GM19395 (cell line): ENCODE data around the gene EDN2.

Experiments
- ATAC-seq: cut with Tn5 transposase; IDR thresholded peaks from one replicate; pipeline ENCODE4 v1.9.1; 2021; ENCODE audit warnings: mild to moderate bottlenecking, moderate library complexity; ENCODE audit not compliant: unreplicated experiment

Gene EDN2

DNA sequence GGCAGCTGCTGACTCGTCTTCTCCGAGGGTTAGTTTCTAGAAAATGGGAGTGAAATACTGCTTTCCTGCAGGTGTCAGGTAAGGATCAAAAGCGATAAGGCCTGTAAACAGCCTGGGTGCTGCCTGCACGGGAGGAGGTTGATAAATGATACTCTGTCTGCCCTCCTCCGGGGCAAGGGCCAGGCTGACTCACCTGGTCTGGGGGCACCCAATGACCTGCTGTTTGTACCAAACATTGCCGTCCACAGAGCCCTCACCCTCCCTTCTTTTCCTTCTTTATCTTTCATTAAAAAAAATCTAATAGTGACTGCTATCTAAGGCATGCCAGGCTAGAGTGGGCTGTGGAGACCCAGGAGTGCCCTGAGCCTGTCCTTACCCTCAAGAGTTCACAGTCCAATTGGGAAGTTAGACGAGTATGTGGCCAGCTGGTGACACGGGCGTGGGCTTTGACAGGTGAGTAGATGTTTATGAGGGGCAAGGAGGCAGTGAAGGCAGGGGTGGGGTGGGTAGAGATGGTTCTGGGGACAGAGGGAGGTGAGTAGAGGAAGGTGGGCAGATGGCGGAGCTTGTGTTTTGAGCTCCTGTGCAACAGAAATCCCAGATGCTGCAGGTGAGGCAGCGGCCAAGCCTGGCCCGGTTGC, 16.2 kb downstream of the EDN2 start:
- ATAC-seq: no peak

DNA sequence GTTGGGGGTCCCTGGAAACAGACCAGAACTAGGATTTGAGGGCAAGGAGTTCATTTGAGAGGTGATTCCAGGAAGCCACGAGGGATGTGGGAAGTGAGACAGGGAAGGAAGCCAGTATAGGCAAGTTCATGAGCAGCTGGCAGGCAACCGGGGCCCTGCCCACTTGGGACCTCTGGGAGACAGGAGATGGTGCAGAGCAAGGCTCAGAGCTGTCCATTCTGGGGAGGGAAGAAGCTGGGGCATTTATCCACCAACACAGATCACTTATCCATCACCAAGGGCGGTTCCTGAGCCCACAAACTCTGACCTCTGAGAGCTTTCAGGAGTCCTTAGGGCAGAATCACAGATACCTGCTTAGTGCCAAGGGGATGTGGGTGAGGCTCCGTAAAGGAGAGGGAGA, 16.8 kb downstream of the EDN2 start:
- no peak for ATAC-seq

DNA sequence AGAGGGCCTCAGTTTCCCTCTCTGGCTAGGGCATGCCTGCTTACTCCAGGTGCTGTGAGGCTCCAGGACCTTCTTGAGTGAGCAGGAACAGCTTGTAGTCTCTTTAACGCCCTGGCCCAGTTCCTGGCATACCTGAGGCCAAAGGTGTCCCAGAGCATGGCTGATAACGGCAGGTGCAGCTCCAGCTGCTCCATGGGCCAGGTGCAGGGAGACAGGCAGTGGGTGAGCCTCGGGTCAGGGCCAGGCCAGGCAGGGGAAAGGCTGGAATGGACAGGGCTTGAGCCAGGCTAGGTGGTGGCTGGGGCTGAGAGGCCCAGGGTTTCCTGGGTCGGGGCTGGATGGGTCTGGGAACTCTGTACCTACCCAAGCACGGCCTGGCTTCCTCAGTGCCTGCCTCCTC, 18.3 kb downstream of the EDN2 start:
- no peak for ATAC-seq

DNA sequence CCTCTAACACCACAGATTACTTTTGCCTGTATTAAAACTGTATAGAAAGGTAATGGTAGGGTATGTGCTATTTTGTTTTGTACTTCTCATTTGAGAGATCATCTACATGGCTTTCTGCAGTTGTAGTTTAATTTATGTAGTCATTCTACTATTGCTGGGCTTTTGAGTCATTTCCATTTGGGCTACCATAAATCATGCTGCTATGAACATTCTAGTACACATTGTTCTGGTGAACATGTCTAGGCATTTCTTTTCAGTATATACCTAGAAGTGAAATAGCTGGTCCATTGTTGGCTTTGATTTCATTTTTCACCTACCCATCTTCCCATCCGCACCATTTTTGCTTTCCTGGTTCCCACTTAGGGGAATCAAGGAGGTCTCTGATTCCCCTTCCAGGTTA, 18.7 kb downstream of the EDN2 start:
- ATAC-seq: no peak

DNA sequence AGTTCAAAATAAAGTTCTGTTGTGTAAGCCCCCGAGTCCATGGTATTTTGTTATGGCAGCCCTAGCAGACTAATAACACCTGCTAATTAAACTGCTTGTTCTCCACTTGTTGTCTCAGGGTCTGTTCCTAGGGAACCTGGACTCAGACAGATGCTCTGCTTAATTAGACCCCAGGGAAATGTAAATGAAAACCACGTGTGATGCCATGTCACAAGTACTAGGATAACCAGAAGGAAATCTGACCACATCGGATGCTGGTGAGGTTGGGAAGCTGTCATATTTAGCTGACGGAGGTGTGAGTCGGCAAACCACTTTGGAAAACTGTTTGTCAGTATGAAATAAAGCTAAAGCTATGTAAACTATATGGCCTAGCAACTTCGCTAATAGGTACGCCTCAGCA, 19.6 kb downstream of the EDN2 start:
- no peak for ATAC-seq

DNA sequence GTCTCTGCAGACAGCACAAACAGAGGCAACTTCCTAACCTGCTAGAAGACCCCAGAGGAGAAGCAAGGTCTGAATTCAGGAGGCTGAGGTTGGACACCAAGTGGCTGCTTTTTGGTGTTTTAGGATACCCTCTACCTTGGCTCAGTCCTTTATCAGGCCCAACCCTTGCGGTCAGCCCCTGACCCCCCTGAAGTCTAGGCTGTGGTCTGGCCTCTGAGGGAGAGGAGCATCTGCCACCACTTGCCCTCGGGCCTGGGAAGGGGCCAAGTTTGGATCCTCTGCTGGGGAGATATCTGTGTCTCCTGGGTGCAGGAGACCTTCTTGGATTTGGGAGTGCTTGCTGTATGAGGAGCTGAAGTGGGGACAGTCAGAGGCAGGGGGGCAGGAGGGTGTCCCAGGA, 21.0 kb downstream of the EDN2 start:
- ATAC-seq: no peak

DNA sequence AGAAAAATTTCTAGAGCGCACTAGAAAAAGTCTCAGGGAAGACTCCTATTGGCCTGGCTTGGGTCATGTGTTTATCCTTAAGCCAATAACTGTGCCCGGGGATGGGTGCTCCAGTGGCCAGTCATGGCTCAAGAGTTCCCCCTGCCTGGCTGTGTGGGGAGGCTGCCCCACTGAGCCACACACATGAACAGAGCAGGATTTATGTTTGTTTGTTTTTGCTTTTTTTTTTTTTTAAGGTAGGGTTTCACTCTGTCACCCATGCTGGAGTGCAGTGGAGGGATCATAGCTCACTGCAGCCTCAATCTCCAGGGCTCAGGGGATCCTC, 21.8 kb downstream of the EDN2 start:
- ATAC-seq: no peak

DNA sequence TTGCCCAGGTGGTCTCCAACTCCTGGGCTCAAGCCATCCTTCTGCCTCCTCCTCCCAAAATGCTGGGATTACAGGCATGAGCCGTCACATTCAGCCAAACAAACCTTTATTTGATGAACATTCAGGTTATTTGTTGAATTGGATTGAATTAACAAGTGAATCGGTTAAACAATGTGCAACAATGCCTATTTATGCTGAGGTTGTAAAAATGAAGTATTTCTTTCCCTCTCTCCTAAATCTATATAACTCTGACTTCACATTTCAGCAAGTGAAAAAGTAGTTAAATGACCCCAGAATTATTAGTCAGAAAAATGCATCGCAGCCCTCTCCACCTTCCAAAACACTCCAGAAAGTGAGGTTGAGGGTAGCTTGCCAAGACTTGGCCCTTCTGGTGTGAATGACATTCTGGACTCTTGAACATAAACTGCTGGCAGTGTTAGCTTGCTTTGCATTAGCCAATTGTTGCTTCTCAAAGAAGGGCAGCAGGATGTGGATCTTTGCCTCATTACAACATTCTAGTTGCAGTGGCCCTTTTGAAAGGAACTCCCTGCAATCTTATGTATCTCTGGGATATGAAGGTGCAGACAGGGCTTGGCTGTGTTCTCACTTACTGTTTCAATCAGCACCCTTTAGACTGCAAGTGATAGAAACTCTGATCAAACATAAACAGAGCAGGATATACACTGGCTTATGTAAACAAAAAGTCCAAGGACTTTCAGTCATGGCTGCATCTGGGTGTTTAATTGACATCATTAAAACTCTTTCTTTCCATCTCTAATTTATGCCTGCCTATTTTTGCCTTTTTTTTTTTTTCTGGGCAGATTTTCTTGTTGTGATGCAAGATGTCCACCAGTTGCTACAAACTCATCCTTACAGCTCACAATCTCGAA, 22.4 kb downstream of the EDN2 start:
- no peak for ATAC-seq

DNA sequence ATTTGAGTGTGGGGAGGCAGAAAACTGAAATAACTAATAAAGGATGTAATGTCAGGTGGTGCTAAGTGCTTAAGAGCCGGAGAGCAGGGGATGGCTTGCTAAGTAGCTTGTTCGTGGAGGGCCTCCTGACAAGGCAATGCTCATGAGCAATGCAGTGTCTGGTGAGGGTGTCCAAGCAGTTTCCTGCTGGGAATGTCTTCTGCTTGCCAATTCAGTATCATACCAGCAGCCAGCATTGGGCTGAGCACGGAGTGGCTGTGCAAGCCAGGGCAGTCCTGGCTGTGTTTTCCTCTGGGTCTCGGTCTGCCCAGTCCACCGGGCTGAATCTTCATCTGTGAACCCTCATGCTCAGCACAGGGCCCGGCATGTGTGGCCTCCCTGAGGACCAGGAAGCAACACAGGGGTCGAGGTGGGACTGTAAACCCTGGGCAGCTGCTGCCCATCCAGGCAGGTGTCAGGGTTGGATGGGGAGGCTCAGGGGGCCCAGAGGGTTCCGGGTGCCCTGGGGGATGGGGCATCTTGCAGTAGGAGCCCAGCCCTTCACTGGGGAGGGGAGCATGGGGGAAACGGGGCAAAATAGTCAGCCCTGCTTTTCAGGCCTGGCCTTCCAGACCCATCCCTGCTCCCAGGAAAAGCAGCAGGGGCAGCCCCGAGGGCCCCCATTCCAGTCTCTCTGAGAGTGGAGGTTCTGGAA, 27.5 kb downstream of the EDN2 start:
- no peak for ATAC-seq

DNA sequence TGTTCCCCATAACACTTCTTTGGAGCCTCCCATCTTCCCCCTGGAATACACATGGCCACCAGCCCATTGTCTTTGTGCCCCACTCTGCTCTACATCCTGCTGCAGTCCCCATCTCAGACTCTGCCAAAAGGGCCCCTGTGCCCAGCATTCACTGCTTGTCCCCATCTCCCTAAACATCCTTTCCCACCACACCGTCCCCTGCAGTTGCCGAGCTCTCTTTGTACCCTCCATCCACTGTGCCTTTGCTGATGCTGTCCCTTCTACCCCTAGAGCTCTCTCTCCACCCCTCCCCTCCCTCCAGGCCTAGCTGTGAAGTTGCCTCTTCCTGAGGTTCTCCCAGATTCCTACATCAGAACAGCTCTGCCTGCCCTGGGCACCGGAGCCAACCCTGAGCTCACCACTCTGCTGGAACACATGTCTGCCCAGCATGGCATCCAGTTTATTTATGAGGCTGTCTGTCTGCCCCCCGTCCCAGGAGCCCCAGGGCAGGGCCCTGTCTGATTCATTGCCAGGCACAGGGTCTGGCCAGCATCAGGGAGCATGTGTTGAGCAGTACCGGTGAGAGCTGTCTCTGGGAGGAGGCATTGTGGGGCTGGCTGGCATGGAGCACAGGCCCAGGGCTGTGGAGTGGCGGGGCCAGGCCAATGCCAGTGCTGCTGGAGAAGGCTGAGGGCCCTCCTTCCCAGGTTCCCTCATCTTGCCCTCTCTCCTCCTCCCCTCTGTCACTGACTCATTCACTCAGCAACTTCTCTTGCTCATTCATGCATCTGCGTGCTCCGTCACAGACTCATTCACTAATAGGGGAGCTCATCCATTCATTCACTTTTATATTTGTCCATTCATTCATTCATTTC, 28.8 kb downstream of the EDN2 start:
- ATAC-seq: no peak

DNA sequence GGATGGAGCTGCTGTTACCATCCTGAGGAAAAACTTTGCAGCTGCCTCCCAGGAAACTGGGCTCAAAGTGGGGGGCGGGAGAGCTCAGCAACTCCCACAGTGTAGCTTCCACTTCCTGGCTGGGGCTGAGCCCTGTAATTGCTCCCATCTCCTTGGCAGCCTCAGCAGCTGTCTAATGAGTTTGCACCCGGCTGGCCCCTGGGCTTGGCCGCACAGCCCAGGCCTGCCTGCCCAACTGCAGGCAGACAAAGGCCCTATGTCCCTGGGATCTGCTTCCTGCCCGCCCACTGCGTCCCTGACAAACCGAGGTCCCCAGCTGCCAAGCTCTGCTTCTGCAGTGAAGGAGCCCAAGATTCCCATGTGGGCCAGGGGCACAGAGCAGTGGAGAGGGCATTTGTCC, 30.1 kb downstream of the EDN2 start:
- ATAC-seq: no peak

DNA sequence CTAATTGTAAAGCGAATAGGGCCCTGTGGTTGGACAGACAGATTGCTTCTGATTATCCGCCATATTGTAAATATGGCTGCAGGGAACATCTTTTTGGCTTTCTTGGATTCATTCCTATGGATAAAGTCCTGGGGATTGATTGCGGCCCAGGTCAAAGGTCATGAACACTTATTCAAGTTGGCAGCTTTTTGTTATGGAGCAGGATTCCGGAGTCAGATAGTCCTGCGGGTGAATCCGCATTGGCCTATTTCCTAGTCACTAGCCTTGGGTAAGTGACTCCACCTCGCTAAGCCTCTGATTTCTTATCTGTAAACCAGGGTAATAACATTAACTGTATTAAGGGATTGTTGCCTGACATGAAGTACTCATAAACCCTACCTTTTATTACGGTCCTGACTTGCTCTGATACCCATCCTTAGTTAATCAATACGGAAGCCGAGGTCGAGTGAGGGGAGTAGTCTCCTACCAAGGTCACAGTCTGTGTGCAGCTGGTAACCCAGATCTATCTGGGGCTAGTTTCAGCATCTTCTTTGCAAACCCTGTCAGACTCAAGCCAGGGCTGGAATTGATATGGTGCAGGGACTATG, 31.7 kb downstream of the EDN2 start:
- no peak for ATAC-seq

DNA sequence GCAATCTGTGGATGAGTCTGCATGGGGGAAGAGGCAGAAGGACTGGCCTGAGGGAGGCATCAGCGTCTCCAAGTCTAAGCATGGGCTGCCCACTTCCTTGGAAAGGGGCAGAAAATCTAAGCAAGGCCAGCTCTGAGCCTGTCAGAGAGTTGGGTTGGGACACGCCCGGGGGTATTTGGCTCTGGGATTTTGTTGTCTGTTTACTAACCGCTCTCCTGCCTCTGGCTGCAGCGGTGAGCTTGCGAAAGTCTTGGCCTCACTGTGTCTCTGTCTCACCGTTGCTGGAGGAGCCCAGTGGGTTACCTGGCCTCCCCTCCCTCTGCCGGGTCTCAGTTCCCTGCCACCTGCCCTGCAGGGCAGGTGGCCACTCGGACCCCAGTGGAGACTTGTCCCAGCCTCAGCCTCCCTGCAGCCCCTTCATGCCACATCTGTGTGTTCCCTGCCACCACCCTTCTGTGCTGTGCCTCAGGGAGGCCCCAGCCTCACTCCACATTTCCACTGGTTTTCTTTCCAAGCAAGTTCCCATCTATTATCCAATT, 33.7 kb downstream of the EDN2 start:
- no peak for ATAC-seq

DNA sequence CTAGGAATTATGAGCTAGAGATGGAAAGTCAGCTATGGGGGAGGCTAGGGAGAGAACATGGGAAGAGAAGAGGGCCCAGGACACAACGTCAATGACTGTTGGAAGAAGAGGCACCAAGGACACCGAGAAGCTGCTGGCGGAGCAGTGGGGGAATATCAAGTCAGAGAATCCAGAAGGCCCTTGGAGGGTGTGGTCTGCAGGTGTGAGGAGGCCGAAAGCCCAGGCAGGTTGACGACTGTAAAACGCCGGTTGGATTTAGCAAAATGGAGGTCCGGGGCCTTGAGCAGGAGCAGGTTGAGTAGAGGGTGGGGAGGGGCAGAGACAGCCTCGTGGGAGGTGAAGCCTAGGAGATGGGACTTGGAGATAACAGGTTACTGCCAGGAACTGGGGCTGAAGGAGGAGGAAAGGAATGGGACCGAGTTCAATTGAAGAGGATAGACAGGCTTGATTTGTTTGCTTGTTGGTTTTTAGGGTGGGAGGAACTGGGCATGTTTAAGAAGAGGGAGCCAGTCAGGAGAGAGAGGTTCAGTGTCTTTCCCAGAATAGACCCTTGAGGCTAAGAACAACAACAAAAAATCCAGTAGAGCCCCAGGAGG, 35.1 kb downstream of the EDN2 start:
- ATAC-seq: no peak

DNA sequence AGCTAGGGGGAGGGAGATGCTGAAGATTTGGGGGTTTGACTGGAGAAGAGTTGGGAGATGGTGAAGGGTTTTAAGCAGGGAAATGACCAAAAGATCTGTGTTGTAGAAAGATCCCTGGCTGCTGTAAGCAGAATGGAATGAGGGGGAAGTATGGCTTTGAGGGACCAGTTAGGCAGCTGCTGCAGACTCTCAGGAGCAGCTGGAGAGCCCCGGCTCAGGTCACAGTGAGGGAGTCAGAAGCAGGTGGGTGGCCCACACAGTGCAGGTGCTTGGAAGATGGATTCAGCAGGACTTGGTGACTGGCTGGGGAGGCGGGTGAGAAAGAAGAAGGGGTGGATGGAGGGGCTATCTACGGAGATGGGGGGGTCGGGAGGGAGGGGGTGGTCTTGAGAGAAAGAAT, 35.7 kb downstream of the EDN2 start:
- ATAC-seq: no peak

DNA sequence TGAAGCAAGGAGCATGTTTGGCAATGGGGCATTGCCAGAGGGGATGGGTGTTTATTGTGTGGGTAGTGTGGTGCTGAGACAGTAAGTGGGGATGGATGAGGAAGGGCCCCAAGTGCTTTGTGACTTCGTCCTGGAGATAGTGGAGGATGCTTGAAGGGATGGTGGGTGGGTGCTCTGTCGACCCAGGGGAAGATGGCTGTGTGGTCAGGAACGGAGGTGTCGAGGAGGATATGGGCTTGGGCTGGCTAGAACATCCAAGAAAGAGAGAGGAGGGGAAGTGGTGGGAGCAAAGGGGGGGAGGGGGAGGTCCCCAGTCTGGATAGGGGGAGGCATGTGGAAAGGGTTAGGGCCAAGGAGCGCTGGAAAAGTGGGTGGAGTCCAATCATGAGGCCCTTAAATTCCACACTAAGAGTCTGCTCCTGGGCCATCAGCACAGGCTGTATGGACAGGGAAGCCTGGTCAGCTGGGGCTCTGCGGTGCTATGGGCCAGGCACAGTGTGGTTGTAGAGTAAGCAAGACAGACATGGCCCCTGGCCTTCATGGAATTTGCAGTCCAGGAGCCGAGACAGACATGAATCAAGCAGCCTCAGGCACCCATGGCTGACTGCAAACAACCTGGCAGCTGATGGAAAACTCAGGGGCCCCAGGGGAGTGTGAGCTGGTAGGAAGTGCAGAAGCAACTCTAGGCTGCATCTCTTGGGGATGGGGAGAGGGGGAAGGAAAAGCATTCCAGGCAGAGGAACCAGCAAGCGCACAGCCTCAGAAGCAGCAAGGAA, 36.3 kb downstream of the EDN2 start:
- ATAC-seq: no peak

DNA sequence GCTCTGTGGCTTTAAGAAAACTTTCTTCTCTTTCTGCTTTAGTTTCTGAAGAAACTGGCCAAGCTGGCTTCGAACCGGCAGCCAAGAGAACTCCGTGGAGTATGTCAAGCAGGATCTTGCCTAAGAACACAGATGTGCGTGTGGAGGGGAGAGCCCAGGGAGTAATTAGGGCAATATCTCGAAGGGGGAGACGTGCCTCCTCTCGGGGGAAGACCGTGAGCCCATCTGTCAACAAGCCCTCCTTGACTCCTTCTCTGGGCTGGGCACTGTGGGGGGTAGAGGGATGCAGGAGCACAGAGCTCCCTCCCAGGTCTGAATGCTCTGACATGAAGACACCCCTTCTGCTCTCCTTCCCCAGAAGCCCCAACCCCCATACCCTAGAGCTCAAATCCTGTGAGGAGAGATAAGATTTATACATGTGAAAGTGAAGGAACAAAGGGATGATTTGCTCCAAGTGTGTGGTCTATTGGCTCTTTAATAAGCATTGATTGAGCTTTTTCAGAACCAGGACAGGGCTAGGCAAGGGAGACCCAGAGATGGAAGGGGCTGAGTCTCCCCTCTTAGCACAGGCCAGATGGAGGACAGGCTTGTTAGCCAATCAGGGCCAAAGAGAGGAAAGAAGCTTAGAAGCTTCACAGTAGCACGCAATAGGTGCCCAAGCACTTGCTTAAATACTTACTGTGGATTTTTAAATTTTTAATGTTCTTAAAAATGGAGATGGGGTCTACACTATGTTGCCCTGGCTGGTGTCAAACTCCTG, 37.5 kb downstream of the EDN2 start:
- no peak for ATAC-seq

DNA sequence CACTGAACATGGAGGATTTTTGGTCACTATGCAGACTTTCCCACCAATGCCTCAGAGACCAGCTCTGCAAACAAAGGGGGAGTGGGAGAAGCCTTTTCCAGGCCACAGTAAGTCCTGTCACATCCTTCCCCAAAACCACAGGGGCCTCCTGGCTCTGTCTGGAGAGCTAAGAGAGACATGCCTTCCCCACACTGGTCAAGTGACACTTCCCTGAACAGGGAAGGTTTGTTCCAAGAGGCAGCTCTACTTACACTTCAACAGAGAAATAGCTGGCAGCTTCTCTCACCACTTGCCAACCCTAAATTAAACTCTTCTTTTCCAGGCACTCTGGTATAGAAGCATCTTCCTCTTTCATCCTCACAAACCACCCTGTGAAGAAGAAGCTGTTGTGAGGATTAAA, 39.7 kb downstream of the EDN2 start:
- no peak for ATAC-seq

DNA sequence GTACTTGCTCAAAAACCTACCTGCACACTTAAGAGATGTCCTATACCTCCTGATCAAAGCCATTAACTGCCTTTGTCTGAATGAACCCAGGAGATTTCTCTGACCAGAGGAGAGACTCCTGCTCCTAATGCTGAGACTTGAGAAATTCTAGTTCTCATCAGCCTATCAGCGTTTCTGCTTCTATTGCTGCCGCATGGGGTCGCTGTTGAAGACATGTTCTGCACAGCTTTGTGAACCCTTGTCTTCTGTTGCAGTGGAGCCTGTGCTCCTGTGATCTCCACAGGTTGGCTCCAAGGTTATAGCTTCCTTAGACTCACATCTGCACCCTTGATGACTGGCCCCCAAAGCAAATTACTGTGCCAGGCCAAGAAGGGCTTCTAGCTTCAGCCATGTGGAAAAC, 40.2 kb downstream of the EDN2 start:
- no peak for ATAC-seq
